ENCODE measurements around the gene SMIM44. TPM values are rescaled to one million over a fixed set of nuclear protein-coding genes. Genes with fewer than 3 reads are reported as not detected.

Gene SMIM44
- total and polyA plus RNA-seq, 2 donors (not counting 1 experiment from before 2014, with no cell fraction given) = not detected

- Mint-ChIP-seq H3K4me3 (no peak overlapping the region), H3K4me1 (no peaks in the 10 kb centered on the region), H3K9me3 (ENCODE audit: insufficient read depth) (no peaks in the 10 kb centered on the region), H3K27me3 (no peaks in the 10 kb centered on the region), H3K27ac (no peak overlapping the region)
- ChIA-PET CTCF (interaction anchor here (1.4 kb wide), 1 partner anchor 19 kb away, joined by 3 read pairs; no protein-coding TSS in a partner anchor), POLR2A (interaction anchor here (0.6 kb wide), 1 partner anchor 8 kb away, joined by 6 read pairs; no protein-coding TSS in a partner anchor)
- no peak overlapping the region for H3K27ac ChIP-seq (ENCODE audit: low read length in 2 of 2)
- H3K4me3 ChIP-seq (ENCODE audit: control extremely low read depth in 1 of 5, extremely low read depth in 1 of 5, insufficient read depth in 1 of 5, low read depth in 2 of 5, low read length in 4 of 5) = no peak overlapping the region
- H3K79me2 ChIP-seq (ENCODE audit: control insufficient read depth, insufficient read depth, low read length) = peaks cover 4% of the 10 kb centered on the region
- intact Hi-C loops (cut with micrococcal nuclease) = no loop called here
- H3K9ac ChIP-seq (ENCODE audit: low read length) = no peak overlapping the region
- H2AFZ ChIP-seq (ENCODE audit: insufficient read depth, low read depth, low read length, poor library complexity, severe bottlenecking) = no peak overlapping the region
- peaks cover 0 to 34% of the 10 kb centered on the region in 2 experiments for H3K36me3 ChIP-seq (replicated peaks in 1 of 2; ENCODE audit: control extremely low read depth in 1 of 2, control insufficient read depth in 1 of 2, extremely low read depth in 1 of 2, insufficient read depth in 2 of 2, low read length in 1 of 2)
- H3K4me2 ChIP-seq (replicated peaks; ENCODE audit: low read depth, low read length, poor library complexity, severe bottlenecking) = no peak overlapping the region
- no peaks in the 10 kb centered on the region for H4K20me1 ChIP-seq (ENCODE audit: control insufficient read depth, insufficient read depth, low read length, poor library complexity, severe bottlenecking)
- no peak for ATAC-seq (ENCODE audit: low read depth)
- TF ChIP-seq EZH2 (IDR thresholded peaks at IDR 0.05; ENCODE audit: borderline replicate concordance, insufficient read depth, low read depth, low read length, poor library complexity, severe bottlenecking) (no peak), CTCF (IDR thresholded peaks at IDR 0.05) (no peak)
- no peaks in the 10 kb centered on the region for H3K4me1 ChIP-seq (ENCODE audit: control insufficient read depth in 2 of 2, insufficient read depth in 2 of 2, low read length in 2 of 2)
- H3K27me3 ChIP-seq (replicated peaks in 1 of 4; ENCODE audit: control extremely low read depth in 1 of 4, control insufficient read depth in 3 of 4, insufficient read depth in 4 of 4, low read length in 3 of 4) = no peaks in the 10 kb centered on the region
- 97% methylated on average over 45 of the region's 45 CpGs for WGBS (ENCODE audit: insufficient coverage)
- no peaks in the 10 kb centered on the region for H3K9me3 ChIP-seq (ENCODE audit: control extremely low read depth in 1 of 3, control insufficient read depth in 2 of 3, insufficient read depth in 1 of 3, low read length in 2 of 3)
- no peak for DNase-seq
Measured at GRCh38 chr19:3492131-3492839, 9.0 kb upstream of the SMIM44 start.

GRCh38 chr19:3491396-3492119, 8.3 kb upstream of the SMIM44 start:
- POLR2A ChIA-PET = no interaction called here
- no peak overlapping the region for H3K4me3 ChIP-seq (ENCODE audit: control extremely low read depth in 1 of 5, extremely low read depth in 1 of 5, insufficient read depth in 1 of 5, low read depth in 2 of 5, low read length in 4 of 5)
- H3K9me3 ChIP-seq (ENCODE audit: control extremely low read depth in 1 of 3, control insufficient read depth in 2 of 3, insufficient read depth in 1 of 3, low read length in 2 of 3) = no peaks in the 10 kb centered on the region
- H3K27me3 ChIP-seq (replicated peaks in 1 of 4; ENCODE audit: control extremely low read depth in 1 of 4, control insufficient read depth in 3 of 4, insufficient read depth in 4 of 4, low read length in 3 of 4) = no peaks in the 10 kb centered on the region
- H3K4me1 ChIP-seq (ENCODE audit: control insufficient read depth in 2 of 2, insufficient read depth in 2 of 2, low read length in 2 of 2) = no peaks in the 10 kb centered on the region
- Mint-ChIP-seq H3K27me3 (no peaks in the 10 kb centered on the region), H3K4me3 (no peak overlapping the region), H3K27ac (no peak overlapping the region), H3K4me1 (no peaks in the 10 kb centered on the region), H3K9me3 (ENCODE audit: insufficient read depth) (no peaks in the 10 kb centered on the region)
- H3K79me2 ChIP-seq (ENCODE audit: control insufficient read depth, insufficient read depth, low read length) = no peaks in the 10 kb centered on the region
- 98% methylated on average over 55 of the region's 55 CpGs for WGBS (ENCODE audit: insufficient coverage)
- DNase-seq (no peak), ATAC-seq (ENCODE audit: low read depth) (no peak)
- H2AFZ ChIP-seq (ENCODE audit: insufficient read depth, low read depth, low read length, poor library complexity, severe bottlenecking) = no peak overlapping the region
- no peak overlapping the region for H3K27ac ChIP-seq (ENCODE audit: low read length in 2 of 2)
- TF ChIP-seq EZH2 (IDR thresholded peaks at IDR 0.05; ENCODE audit: borderline replicate concordance, insufficient read depth, low read depth, low read length, poor library complexity, severe bottlenecking) (no peak), CTCF (IDR thresholded peaks at IDR 0.05) (no peak)
- H3K4me2 ChIP-seq (replicated peaks; ENCODE audit: low read depth, low read length, poor library complexity, severe bottlenecking) = no peak overlapping the region
- H3K9ac ChIP-seq (ENCODE audit: low read length) = no peak overlapping the region
- CTCF ChIA-PET = interaction anchor here (0.8 to 1.7 kb wide), 3 partner anchors 12 to 187 kb away, joined by 3 to 4 read pairs (median 4); no protein-coding TSS in a partner anchor
- H3K36me3 ChIP-seq (replicated peaks in 1 of 2; ENCODE audit: control extremely low read depth in 1 of 2, control insufficient read depth in 1 of 2, extremely low read depth in 1 of 2, insufficient read depth in 2 of 2, low read length in 1 of 2) = peaks cover 0 to 31% of the 10 kb centered on the region in 2 experiments
- no peaks in the 10 kb centered on the region for H4K20me1 ChIP-seq (ENCODE audit: control insufficient read depth, insufficient read depth, low read length, poor library complexity, severe bottlenecking)
- intact Hi-C loops (cut with micrococcal nuclease) = no loop called here

All from B cell (primary cell).